Osteoblast (primary cell): ENCODE measurements around the gene ACTG1. TPM values are rescaled to one million over a fixed set of nuclear protein-coding genes. Genes with fewer than 3 reads are reported as not detected.

Experiments
- DNase-seq: peaks from one replicate; pipeline ENCODE4 v3.0.0; 2011; ENCODE audit warnings: low spot score, mixed read lengths; ENCODE audit not compliant: insufficient read length; ENCODE audit errors: missing footprints
- H2AFZ ChIP-seq: 2 replicates; pipeline ENCODE4 v1.6.0; 2011; ENCODE audit warnings: mild to moderate bottlenecking, low read length
- H3K27ac ChIP-seq: 2 replicates; pipeline ENCODE4 v1.5.1; 2011; ENCODE audit warnings: mild to moderate bottlenecking, low read depth, low read length, moderate library complexity
- H3K27me3 ChIP-seq: 2 replicates; pipeline ENCODE4 v1.6.0; 2012; ENCODE audit warnings: mild to moderate bottlenecking, control low read depth, inconsistent platforms, low read length, moderate library complexity; ENCODE audit not compliant: insufficient read depth
- H3K36me3 ChIP-seq: 2 replicates; pipeline ENCODE4 v1.5.1; 2011; ENCODE audit warnings: mild to moderate bottlenecking, low read length, control low read depth, moderate library complexity; ENCODE audit not compliant: insufficient read depth
- H3K4me1 ChIP-seq: 2 replicates; pipeline ENCODE4 v1.5.1; 2011; ENCODE audit warnings: mild to moderate bottlenecking, low read length, control low read depth, moderate library complexity; ENCODE audit not compliant: insufficient read depth
- H3K4me2 ChIP-seq: 2 replicates; pipeline ENCODE4 v1.6.0; 2011; ENCODE audit warnings: mild to moderate bottlenecking, low read length; ENCODE audit not compliant: insufficient read depth
- H3K4me3 ChIP-seq: fragments of 200-600 bp; sonication (generic); 3 replicates; pipeline ENCODE4 v1.5.1; 2012; ENCODE audit warnings: mild to moderate bottlenecking, low read length, inconsistent platforms; ENCODE audit not compliant: insufficient read depth
- H3K79me2 ChIP-seq: 2 replicates; pipeline ENCODE4 v1.6.0; 2012; ENCODE audit warnings: mild to moderate bottlenecking, low read length, control low read depth, inconsistent platforms; ENCODE audit not compliant: insufficient read depth
- H3K9me3 ChIP-seq: 2 replicates; pipeline ENCODE4 v1.5.1; 2011; ENCODE audit warnings: low read depth, low read length, control low read depth
- H4K20me1 ChIP-seq: 2 replicates; pipeline ENCODE4 v1.6.0; 2012; ENCODE audit warnings: mild to moderate bottlenecking, low read length, control low read depth; ENCODE audit not compliant: insufficient read depth
- CTCF ChIP-seq: IDR thresholded peaks from 2 replicates; pipeline ENCODE4 v1.5.1; 2011; ENCODE audit warnings: mild to moderate bottlenecking, low read depth, low read length, moderate library complexity; ENCODE audit errors: extremely low read depth
- total RNA-seq: library from RNA; depleted of rRNA; stranded (reverse); fragments of >200 nt; gene quantifications from 2 replicates; pipeline ENCODE4 v1.2.3, GENCODE V29; 2012

The ACTG1 gene
- total RNA-seq, 1 donor = 13,273 TPM

DNA sequence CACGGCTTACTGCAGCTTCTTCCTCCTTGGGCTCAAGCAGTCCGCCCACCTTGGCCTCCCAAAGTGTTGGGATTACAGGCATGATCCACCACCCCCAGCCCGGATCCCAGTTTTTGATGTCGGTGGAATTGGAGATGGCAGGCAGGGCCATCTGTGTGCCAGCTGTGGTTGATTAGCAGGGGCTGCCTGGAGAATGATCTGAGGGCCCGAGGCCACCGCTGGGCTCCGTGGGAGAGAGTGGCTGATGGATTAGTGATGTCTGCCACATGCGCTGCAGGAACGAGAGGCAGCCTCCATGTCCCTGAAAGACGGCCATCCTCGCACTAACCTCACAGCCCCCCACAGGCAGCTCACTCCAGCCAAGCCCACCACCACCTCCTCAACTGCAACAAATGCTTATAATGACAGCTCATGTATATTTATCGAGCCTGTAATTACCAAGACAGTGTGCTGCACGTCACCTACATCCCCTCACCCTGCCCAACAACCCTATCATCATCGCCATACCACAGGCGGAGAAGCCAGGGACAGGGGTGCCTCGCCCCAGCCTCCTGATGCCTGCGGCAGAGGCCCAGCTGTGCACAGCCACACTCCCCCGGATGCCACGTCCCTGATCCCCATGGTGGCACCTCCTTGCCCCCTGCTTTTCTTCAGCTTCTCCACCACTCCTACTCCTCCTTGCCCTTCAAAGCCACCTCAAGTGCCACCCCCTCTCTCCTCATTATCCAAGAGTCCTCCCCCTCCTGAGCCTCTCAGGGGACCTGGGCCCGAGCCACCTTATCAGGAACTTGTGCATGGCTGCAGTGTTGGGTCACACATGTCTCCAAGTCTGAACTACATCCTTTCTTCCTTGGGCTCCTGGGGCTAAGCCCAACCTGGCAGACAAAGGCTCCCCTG, 33.2 kb downstream of the ACTG1 start:
- Histone ChIP-seq H3K27me3 (no peaks in the 10 kb centered on the region), H3K4me1 (peaks cover 10% of the 10 kb centered on the region), H3K36me3 (no peaks in the 10 kb centered on the region), H3K9me3 (peaks cover 3% of the 10 kb centered on the region), H3K79me2 (no peaks in the 10 kb centered on the region), H3K4me3 (no peak overlapping the region), H2AFZ (no peak overlapping the region), H3K27ac (no peak overlapping the region), H3K4me2 (no peak overlapping the region), H4K20me1 (no peaks in the 10 kb centered on the region)
- DNase-seq = no peak
- no peak for TF ChIP-seq CTCF

- Histone ChIP-seq H3K27ac (no peak overlapping the region), H3K4me1 (peaks cover 6% of the 10 kb centered on the region), H3K4me2 (no peak overlapping the region), H3K36me3 (no peaks in the 10 kb centered on the region), H3K27me3 (no peaks in the 10 kb centered on the region), H2AFZ (no peak overlapping the region), H3K79me2 (no peaks in the 10 kb centered on the region), H3K4me3 (no peak overlapping the region), H4K20me1 (no peaks in the 10 kb centered on the region), H3K9me3 (peaks cover 3% of the 10 kb centered on the region)
- TF ChIP-seq CTCF = no peak
- no peak for DNase-seq
Measured at GRCh38 chr17:81478119-81478518, 34.5 kb downstream of the ACTG1 start.

DNA sequence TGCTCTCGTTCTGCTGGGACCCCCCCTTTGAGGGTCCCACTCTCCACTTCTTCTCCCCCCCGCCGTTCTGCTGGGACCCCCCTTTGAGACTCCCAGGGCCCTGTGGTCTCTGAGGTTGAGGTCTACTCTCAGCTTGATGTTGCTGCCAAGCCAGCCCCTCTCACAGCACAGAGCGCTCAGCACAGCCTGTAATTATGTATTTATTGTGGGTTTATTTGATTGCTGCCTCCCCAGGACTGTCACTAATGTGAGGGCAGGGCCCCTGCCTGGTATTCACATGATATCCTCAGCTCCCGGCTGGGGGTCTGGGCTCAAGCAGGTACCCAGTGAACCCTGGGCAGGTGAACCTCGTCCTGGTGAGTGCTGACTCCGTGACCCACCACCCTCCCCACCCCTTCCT, 35.4 kb downstream of the ACTG1 start:
- Histone ChIP-seq H2AFZ (no peak overlapping the region), H3K4me3 (no peak overlapping the region), H4K20me1 (no peaks in the 10 kb centered on the region), H3K4me1 (peaks cover 9% of the 10 kb centered on the region), H3K79me2 (no peaks in the 10 kb centered on the region), H3K27me3 (no peaks in the 10 kb centered on the region), H3K36me3 (no peaks in the 10 kb centered on the region), H3K27ac (no peak overlapping the region), H3K4me2 (no peak overlapping the region), H3K9me3 (peaks cover 3% of the 10 kb centered on the region)
- no peak for DNase-seq
- TF ChIP-seq CTCF = no peak

DNA sequence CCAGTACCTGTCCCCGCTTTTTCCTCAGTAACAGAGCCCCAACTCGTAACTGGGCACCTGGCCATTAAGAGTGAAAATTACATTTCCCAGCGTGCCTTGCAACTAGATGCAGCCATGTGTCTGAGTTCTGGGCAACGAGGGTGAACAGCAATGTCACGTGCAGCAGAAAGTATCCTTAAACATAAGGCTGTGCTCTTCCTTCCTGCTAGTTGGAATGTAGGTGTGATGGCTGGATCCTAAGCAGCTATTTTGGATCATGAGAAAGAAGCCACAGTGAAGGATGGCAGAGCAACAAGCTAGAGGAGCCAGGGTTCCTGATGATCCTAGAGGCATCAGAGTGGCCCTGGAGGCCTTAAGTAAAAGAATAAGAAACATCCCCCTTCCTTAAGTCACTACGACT, 36.0 kb downstream of the ACTG1 start:
- Histone ChIP-seq H3K4me3 (no peak overlapping the region), H3K4me1 (peaks cover 7% of the 10 kb centered on the region), H3K27me3 (no peaks in the 10 kb centered on the region), H4K20me1 (no peaks in the 10 kb centered on the region), H2AFZ (no peak overlapping the region), H3K36me3 (no peaks in the 10 kb centered on the region), H3K27ac (no peak overlapping the region), H3K9me3 (peaks cover 3% of the 10 kb centered on the region), H3K79me2 (no peaks in the 10 kb centered on the region), H3K4me2 (no peak overlapping the region)
- no peak for DNase-seq
- no peak for TF ChIP-seq CTCF
